HG03108 (cell line): ENCODE results near the gene FAM78A.
"Not testable (repeated sequence)": the region's sequence is repeated elsewhere in the genome, so short reads cannot be mapped to it uniquely, and the experiment has no call there.

Experiments
- ATAC-seq: cut with Tn5 transposase; IDR thresholded peaks from one replicate; pipeline ENCODE4 v1.9.1; 2021; ENCODE audit warnings: moderate library complexity; ENCODE audit not compliant: unreplicated experiment

Gene FAM78A

DNA sequence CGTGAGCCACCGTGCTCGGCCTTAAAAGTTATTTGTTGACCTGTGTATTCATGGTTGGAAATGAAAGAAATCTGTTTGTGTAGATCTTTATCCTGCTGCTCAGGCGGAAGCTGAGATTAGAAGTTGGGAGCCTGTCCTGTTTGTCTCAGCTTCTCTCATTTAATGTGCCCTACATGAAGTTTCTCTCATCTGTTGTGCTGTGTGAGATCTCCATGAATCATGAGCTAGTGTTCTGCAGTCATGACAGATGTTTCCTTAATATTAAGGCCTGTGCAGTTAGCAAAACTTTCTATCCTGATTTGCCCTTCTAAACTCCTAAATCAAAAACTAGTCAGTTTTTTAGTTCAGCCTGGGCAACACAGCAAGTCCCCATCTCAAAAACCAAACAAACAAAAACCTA lies 59.5 kb downstream of the FAM78A start:
- no peak for ATAC-seq

DNA sequence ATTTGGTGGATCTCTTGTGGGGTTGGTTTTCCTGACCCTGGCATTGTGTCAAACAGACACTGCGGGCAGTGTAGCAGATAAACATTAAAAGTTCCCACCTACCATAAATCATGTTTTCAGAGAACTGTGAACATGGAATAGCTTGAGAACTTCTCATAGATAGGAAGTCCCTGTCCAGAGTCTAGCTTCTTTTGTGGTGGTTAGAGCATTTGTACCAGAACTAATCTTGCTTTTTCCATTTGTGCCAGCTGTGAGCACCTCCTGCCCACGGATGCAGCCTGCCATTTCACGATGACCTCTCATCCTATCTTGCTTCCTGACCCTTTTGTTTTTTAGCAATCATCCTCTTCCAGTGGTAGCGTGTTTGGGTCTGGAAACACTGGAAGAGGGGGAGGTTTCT lies 61.4 kb downstream of the FAM78A start:
- no peak for ATAC-seq

DNA sequence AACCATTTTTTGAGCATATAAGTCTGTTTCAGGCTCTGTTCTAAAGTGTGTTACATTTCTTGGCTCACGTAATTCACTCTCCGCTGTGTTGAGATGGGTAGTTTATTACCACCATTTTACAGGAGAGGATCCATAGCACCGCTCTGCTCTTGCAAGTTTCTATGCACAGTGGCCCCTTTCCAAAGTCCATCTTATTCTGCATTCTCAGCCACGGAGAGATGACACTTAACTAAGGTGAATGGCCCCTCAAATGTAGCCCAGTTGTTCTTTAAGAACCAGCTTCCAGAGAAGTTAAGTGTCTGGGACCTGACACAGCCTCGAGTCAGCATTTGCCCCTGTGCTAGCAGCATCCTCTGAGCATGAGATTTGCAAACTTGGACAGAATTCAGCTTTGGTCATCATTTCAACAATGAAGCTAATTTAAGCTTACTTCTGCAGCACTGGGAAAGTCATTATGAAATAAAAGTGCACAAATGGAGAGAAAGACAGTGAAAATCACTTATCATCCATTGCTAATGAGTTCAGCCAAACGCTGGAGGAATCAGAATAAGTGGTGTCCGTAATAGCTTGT lies 61.9 kb downstream of the FAM78A start:
- no peak for ATAC-seq

DNA sequence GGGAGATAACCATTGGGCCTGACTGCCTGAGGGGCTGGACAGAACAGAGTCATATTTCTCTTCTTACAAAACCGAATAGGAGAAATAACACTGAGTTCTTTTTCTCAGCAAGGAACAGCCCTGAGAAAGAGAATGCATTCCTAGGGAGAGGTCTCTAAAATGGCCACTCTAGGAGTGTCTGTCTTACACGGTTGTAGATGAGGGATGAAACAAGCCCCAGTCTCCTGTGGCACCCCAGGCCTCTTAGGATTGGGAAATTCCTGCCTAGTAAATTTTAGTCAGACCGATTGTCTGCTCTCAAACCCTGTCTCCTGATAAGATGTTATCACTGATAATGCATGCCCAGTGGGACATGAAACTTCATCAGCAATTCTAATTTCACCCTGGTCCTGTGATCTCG lies 64.4 kb downstream of the FAM78A start:
- not testable (repeated sequence) for ATAC-seq
